ENCODE measurements around the gene SEPTIN7. TPM values are rescaled to one million over a fixed set of nuclear protein-coding genes. Genes with fewer than 3 reads are reported as not detected.
"Not testable (repeated sequence)": the region's sequence is repeated elsewhere in the genome, so short reads cannot be mapped to it uniquely, and the experiment has no call there.

Gene SEPTIN7
- 100 to 1,000 TPM; 414 to 510 (median 507) TPM for polyA plus RNA-seq (ENCODE audit: insufficient read length in 4 of 4)

- peak; percentile 97 to 100 (median 98) for DNase-seq (ENCODE audit: low read depth in 4 of 4, low spot score in 3 of 4)
Observed at GRCh38 chr7:35800718-35801391, at the start of gene SEPTIN7. TSS of gene SEPTIN7 (plus strand) at chr7:35801057. CDS start at chr7:35801210, 153 bp downstream.

- DNase-seq (ENCODE audit: low read depth in 4 of 4, low spot score in 3 of 4) = no peak
Observed at GRCh38 chr7:35752742-35753141, 48.1 kb upstream of the SEPTIN7 start.

- peak; percentile 55 to 77 (median 67) for DNase-seq (ENCODE audit: low read depth in 4 of 4, low spot score in 3 of 4)
Observed at GRCh38 chr7:35753761-35754603, 46.9 kb upstream of the SEPTIN7 start.

- DNase-seq (ENCODE audit: low read depth in 4 of 4, low spot score in 3 of 4) = no peak
Observed at GRCh38 chr7:35754741-35755140, 46.1 kb upstream of the SEPTIN7 start.

- DNase-seq (ENCODE audit: low read depth in 4 of 4, low spot score in 3 of 4) = no peak
Observed at GRCh38 chr7:35755711-35756110, 45.1 kb upstream of the SEPTIN7 start.

GRCh38 chr7:35756453-35756852 lies 44.4 kb upstream of the SEPTIN7 start:
- DNase-seq (ENCODE audit: low read depth in 4 of 4, low spot score in 3 of 4) = not testable (repeated sequence)

- DNase-seq (ENCODE audit: low read depth in 4 of 4, low spot score in 3 of 4) = no peak
Observed at GRCh38 chr7:35757574-35757973, 43.3 kb upstream of the SEPTIN7 start.

- no peak for DNase-seq (ENCODE audit: low read depth in 4 of 4, low spot score in 3 of 4)
Observed at GRCh38 chr7:35758421-35758820, 42.4 kb upstream of the SEPTIN7 start.

GRCh38 chr7:35760143-35760745 lies 40.6 kb upstream of the SEPTIN7 start:
- no peak for DNase-seq (ENCODE audit: low read depth in 4 of 4, low spot score in 3 of 4)

GRCh38 chr7:35761871-35762677 lies 38.8 kb upstream of the SEPTIN7 start:
- DNase-seq (ENCODE audit: low read depth in 4 of 4, low spot score in 3 of 4) = no peak

GRCh38 chr7:35762781-35763180 lies 38.1 kb upstream of the SEPTIN7 start:
- DNase-seq (ENCODE audit: low read depth in 4 of 4, low spot score in 3 of 4) = no peak

GRCh38 chr7:35768346-35768745 lies 32.5 kb upstream of the SEPTIN7 start:
- no peak for DNase-seq (ENCODE audit: low read depth in 4 of 4, low spot score in 3 of 4)

GRCh38 chr7:35771776-35772175 lies 29.1 kb upstream of the SEPTIN7 start:
- no peak for DNase-seq (ENCODE audit: low read depth in 4 of 4, low spot score in 3 of 4)

- DNase-seq (ENCODE audit: low read depth in 4 of 4, low spot score in 3 of 4) = no peak
Observed at GRCh38 chr7:35773994-35774393, 26.9 kb upstream of the SEPTIN7 start.

- DNase-seq (ENCODE audit: low read depth in 4 of 4, low spot score in 3 of 4) = no peak
Observed at GRCh38 chr7:35776686-35777085, 24.2 kb upstream of the SEPTIN7 start.

- no peak for DNase-seq (ENCODE audit: low read depth in 4 of 4, low spot score in 3 of 4)
Observed at GRCh38 chr7:35777121-35777520, 23.7 kb upstream of the SEPTIN7 start.

- no peak for DNase-seq (ENCODE audit: low read depth in 4 of 4, low spot score in 3 of 4)
Observed at GRCh38 chr7:35780070-35780469, 20.8 kb upstream of the SEPTIN7 start.

- DNase-seq (ENCODE audit: low read depth in 4 of 4, low spot score in 3 of 4) = no peak
Observed at GRCh38 chr7:35781200-35781701, 19.6 kb upstream of the SEPTIN7 start.

- DNase-seq (ENCODE audit: low read depth in 4 of 4, low spot score in 3 of 4) = no peak
Observed at GRCh38 chr7:35781767-35782515, 18.9 kb upstream of the SEPTIN7 start.

- no peak for DNase-seq (ENCODE audit: low read depth in 4 of 4, low spot score in 3 of 4)
Observed at GRCh38 chr7:35784332-35784731, 16.5 kb upstream of the SEPTIN7 start.
